Stimulated activated CD8-positive, alpha-beta memory T cell treated with anti-CD3 and anti-CD28 coated beads, Interleukin-4, amount 100 ng/mL, for 24 hours (primary cell): Measurements from ENCODE around the gene GATA5.

ENCODE experiments used
- DNase-seq: peaks from one replicate; pipeline ENCODE4 v3.0.0-alpha.2; 2020; ENCODE audit warnings: low read depth

GATA5 gene

DNA sequence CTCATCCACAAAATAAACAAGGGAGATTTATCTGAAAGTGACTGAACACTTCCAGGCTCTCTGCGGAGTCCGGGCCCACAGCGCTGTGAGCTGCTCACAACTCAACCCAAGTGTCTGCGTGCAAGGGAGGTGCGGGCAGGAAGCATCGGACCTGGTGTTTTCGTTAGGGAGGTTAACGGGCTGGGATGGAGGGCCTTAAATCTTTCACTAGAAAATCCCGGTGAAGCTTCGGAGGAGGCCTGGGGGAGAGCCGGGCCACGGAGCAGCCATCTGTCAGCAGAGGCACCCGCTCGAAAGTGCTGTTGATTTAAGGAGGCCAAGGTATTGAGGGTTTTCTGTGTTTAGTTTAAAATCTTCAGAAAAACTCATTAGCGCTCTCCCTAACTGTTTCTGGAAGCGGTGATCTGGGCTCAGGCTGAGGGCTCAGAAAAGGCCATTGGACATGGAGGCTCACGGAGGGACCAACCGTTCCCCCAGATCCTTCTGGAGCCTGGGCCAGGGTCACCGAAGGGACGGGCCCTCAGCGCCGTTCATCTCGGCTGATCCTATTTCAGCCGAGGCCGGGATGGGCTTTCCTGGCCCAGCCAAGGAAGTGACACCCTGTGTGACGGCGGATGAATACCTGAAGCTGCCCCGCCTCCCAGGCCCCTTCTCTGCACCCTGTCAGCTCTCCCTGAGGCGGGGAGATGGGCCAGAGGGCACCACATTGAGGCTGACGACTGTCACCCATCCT lies 20.7 kb downstream of the GATA5 start:
- DNase-seq = no peak

DNA sequence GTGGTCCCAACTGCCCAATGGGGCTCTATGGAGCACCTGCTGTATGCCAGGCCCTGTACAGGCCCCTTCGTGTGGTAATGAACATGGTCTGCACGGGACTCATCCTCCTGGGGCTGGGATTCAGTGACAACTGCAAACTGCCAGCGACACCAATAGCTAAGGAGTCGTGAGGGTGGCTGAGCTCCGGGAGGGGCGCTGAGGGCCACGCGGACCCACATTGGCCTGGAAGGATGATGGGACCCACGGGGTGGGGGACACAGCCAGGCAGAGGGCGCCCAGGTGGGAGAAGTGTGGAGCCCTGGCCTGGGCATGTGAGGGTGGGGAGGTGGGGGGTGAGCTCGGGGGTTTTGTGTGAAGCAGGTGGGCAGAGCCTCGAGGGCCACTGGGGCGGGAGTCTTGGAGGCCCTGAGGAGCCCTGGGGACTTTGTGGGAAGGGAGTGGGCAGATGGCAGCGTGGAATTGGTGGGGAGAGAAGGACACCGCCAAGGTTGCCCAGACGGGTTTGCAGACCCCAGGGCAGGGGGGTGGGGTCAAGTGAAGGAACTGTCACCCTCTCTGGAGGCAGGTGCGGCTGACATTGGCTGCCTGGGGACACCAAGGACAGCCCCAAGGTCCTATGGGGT lies 22.5 kb downstream of the GATA5 start:
- no peak for DNase-seq

DNA sequence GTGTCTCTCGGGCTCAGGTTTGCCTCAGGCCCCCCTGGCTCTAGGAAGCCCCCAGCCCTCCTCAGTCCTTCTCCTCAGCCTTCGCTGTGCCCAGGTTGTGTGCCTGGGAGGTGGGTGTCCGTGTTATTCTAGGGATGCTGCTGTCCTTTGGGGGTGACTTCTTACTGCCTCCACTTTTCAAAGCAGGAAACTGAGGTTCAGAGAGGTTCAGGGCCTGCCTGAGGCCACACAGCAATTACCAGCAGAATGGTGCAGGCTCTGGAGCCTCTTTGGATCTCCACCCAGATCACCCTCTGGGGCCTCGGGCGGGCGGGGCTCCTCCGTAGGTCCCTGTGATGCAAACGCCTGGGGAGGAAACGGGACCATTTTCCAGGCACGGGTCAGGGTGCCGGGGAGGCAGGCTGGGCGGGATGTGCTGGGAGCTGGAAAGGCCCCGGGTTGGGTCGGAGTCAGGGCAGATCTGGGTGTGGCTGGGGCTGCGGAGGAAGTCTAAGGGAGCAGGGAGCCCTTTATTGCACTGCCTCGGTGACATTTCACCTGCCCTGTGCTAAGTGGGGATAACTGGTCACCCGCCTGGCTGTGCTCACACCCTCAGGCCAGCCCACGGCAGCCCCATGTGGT lies 23.2 kb downstream of the GATA5 start:
- DNase-seq = no peak

DNA sequence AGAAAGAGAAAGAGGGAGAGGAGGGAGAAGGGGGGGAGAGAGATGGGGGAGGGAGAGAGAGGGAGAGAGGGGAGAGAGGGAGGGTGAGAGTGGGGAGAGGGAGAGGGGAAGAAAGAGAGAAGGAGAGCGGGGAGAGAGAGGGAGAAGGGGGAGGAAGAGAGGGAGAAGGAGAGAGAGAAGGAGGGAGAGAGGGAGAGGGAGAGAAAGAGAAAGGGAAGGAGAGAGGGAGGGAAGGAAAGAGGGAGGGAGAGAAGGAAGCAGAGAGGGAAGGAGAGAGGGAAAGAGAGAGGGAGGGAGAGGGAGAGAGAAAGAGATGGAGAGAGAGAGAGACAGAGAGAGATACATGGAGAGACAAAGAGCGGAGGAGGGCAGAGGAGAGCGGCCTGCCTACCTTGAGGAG lies 23.8 kb downstream of the GATA5 start:
- no peak for DNase-seq

DNA sequence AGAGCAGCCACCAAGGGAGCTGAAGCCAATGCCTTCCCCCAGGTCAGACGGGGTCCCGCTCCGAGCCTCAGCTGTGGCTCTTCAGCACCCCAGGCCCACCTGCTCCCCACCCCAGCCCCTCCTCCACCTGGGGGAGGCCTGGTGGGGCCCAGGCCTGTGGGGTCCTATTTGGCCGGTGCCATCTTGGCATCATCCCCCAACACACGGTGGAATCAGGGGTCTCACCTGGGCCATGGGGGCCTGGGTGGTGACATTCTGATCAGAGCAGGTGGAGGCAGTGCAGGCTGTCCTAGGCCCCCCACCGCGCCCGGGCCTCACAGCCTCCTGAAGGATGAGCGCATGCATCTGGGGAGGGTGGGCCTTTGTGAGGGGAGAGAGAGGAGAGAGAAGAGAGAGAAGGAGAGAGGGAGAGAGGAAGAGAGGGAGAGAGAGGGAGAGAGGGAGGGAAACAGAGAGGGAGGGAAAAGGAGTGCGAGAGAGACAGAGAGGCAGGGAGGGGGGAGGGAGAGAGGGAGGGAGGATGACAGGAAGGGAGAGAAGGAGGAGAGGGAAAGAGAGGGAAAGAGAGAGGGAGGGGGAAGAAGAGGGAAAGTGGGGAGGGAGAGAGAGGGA lies 24.5 kb downstream of the GATA5 start:
- DNase-seq = no peak

DNA sequence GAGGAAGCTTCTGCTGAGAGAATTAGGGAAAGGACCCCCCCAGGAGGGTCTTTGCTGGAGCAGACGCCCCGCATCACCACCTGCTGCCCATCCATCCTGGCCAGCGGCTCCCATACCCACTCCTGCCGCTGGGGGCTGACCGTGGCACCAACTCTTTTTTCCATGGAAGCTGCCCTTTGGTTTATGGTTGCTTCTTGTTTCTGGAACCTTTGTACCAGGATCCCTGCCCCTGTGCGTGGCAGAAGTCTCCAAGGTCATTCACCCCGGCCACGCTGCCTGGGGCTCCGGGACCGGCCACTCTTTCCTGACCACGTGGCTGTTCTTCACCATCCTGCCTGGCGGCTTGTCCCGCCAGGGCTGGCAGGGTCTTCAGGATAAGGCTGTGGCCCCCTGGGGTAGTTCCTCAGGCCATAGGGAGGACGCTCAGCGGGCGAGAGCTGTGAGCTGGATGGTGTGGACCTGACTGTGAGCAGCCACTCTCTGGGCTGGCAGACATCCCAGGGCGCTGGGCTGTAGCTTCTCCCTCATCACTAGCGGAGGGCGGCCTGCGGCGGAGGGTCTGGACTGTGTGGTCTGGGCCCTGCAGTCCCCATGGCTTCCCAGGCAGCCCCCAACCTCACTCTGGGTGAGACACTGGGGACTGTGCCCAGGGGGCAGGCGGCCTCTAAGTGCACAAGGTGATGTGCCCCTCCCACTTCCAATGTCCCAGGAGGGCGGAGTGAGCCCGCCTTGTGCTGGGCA lies 25.7 kb downstream of the GATA5 start:
- DNase-seq = no peak

DNA sequence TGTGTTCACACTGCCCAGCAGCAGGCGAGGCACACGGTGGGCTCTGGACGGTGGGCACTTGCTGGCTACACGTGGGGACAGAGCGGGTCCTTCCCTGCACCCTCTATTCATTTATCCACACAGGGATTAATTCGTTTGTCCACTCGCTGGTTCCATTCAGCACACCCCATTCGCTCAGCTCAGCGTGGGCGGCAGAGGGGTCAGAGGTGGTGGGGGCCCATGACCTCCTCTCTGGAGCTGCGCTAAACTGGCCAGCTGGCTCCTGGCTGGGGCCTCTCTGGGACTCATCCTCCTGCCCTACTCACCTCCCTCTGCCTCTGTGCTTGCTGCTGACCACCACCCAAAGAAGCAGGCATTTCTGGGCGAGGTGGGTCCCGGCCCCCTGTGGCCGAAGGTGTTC lies 27.0 kb downstream of the GATA5 start:
- no peak for DNase-seq

DNA sequence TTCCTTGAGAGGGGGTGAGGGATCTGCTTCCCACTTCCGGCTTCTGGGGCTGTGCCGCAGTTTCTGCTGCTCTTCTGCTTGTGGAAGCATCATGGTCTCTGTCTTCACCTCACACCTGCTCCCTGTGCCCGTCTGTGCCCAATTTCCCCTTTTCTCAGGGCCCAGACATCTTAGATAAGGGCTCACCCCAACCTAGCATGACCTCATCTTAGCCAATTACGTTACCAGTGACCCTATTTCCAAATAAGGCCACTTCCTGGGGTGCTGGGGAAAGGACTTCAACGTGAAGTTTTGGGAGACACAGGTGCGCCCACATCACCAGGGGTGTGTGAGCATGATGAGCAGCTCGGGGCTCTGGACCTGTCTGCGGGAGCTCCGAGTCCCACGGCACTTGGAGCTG lies 27.8 kb downstream of the GATA5 start:
- DNase-seq = no peak

DNA sequence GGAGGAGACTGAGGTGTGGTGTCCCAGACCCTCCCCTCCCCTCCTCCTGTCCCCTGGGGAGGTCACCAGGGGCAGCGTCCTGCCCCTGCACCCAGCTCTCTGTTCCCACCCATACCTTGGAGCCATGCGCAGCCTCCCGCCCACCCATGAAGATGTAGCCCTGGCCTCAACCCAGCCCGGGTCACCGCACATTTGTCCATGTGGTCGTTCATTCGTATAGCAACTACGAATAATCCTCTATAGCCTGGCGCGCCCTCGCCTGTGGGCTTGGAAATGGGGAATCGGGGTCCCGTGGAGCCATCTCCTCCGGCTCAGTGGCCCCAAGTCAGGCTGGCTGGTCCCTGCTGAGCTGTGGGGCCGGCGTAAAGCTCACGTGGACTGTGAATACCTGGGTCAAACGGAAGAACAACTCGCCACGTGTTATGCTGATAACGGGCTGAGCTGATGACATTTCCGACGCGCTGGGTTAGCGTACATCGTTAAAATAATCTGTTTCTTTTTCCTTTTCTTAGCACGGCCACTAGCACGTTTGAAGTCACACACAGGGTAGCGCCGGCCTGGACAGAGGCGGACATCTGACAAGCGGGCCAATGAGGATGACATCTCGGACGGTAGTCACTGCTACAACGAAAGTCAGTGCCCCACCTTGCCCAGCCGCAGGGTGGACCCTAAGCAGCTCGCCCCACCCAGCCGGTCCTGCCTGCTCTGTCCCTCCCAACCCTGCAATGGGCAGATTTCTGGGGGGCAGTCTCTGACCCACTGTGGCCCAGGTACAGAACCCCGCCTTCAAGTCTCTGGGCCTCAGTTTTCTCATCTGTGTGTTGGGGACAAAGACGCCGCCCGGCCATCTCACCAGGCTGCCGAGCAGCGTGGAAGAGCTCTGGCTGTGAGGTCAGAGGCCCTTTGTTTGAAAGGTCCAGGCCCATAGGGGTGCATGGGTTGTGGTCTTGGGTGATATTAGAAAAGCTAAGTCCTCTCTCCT lies 28.6 kb downstream of the GATA5 start:
- no peak for DNase-seq

DNA sequence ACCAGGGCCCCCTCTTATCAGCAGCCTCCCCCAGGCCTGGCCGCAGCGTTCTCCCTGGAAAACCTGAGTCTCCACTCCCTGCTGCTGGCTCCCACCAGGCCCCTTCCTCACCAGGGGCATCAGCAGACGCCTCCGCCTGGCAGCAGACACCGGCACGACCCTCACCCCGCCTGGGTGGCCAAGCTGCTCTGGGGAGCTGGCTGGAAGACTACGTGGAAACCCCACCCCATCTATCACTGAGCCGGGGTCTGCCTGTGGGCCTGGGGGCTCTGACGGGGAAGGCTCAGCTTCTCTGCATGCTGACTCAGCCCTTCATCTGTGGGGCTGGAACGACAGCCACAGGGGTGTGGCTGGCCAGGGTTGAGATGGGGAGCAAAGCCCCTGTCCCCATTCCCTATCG lies 29.3 kb downstream of the GATA5 start:
- DNase-seq = no peak

DNA sequence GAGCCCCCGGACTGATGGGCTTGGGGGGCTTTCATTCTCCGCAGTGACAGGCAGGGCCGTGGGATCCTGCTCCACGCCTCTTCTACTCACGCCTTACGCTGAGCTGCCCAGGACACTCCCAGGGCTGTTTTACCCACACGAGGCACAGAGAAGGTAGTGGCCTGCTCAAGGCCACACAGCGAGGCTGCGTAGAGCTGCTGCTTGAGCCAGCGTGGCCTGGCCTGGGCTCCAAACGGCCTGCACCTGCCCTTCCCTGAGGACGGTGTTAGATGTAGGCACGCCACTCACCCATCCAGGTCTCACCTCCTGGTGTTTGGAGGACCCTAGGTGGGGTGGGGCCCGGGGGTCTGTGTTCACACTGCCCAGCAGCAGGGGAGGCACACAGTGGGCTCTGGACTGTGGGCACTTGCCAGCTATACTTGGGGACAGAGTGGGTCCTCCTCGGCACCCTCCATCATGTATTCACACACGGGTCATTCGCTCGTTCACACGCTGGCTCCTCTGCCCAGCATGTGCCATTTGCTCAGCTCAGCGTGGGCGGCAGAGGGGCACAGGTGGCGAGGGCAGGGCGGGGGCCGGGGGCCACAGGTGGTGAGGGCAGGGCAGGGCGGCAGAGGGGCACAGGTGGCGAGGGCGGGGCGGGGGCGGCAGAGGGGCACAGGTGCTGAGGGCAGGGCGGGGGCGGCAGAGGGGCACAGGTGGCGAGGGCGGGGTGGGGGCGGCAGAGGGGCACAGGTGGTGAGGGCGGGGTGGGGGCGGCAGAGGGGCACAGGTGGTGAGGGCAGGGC lies 30.0 kb downstream of the GATA5 start:
- no peak for DNase-seq

DNA sequence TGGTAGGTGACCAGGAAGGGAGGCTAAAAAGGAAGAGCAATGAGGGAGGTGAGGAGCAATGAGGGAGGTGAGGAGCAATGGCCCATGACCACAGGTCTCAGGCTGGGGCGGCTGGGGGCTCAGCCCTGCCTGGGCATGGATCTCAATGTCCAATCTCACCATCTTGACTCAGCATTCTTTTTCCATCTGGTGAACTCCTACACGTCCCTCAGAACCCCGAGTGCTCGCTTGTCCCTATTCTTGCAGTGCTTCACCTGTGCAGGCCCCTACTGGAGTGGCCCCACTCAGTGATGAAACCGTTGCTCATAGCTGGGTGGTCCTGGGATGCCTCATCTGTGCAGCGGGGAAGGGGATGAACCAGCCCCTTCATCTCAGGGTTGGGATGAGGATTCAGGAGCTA lies 31.5 kb downstream of the GATA5 start:
- no peak for DNase-seq

DNA sequence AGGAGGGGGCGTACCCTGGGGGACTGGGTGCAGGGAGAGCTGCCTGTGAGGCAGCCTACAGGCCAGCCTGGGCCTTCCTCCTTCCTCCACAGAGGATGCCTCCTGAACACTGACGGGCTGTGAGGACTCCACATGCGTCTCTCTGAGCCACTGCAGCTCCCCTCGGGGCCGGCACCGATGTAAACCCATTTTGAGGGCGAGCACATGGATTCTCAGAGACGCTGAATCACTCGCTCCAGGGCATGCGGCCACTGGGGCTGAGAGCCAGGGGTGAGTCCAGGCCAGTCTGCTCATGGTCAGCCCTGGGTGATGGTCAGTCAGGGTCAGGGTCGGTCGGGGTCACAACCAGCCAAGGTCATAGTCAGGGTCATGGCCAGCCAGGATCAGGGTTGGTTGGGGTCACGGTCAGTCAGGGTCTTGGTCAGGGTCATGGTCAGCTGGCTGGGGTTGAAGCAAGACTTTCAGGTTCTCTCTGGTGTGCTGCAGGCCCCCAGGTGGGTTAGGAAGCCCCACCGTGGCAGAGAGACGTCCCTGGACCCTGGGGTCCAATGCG lies 33.7 kb downstream of the GATA5 start:
- no peak for DNase-seq

DNA sequence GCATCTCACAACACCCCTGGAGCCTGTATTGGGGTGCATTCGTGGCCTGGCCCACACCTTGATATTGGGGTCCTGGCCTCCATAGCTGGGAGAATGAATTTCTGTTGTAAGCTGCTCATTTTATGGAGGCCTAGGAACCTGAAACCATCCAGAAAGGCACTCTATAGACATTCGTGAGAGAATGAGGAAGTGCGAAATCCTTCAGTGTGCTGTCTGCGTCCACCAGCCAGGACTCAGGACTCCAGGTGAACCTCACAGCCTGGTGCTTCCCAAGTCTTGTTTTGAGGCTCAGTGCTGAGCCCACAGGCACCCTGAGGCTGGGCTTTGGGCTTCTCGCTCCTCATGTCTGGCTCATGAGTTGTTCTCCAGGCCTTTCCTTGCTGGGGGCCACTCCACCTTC lies 36.6 kb downstream of the GATA5 start:
- DNase-seq = no peak

DNA sequence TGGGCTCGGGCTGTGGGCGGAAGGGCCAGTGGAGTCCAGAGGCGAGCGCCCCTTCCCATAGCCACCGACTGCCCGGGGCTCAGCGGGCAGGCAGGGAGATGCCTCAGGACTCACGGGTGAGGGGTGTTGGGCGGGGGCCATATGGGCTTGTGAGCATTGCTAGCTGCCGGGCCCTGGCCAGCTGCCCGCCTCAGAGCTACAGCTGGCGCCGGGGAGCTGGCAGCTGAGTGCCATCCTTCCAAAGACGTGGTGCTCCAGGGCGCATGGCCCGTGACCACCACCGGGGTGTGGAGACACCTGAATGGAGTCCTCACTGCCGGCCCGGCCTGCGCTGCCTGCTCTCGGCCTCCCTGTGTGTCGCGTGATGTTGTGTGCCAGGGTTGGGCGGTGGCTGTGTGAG lies 37.9 kb downstream of the GATA5 start:
- DNase-seq = no peak

DNA sequence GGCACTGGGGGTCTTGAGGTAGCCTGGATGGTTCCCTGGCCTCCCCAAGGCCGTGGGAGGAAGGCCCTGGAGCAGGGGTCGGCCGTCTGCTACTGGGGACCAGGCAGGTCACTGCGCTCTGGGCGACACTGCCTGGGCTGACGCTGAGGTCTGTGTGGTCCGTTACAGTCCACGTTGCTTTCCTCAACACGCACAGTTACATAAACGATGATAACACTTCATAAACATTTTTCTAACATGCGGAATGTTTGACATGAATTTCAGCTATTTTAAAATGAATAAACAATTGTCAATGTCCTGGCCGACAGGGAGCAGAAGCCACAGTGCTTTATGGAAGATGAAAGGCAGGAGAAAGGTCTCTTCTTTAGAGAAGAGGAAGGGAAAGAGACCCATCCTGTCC lies 38.3 kb downstream of the GATA5 start:
- no peak for DNase-seq

DNA sequence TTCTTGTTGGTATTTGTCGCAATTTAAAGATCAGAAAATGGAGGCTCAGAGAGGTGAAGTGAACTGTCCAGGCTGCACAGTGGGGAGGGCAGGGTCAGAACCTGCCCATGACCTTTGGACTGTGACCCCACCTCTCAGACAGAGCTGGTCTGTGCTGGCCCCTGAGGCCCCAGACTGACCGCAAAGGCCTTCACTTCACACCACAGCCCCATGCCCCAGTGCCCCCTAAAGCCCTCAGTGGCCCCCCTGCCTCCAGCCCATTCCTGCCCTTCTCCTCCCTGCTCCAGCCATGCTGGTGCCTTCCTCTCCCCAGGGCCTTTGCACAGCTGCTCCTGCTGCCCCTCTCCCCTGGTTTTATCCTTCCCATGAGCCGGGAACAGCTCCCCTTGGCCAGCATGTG lies 39.1 kb downstream of the GATA5 start:
- DNase-seq = no peak

DNA sequence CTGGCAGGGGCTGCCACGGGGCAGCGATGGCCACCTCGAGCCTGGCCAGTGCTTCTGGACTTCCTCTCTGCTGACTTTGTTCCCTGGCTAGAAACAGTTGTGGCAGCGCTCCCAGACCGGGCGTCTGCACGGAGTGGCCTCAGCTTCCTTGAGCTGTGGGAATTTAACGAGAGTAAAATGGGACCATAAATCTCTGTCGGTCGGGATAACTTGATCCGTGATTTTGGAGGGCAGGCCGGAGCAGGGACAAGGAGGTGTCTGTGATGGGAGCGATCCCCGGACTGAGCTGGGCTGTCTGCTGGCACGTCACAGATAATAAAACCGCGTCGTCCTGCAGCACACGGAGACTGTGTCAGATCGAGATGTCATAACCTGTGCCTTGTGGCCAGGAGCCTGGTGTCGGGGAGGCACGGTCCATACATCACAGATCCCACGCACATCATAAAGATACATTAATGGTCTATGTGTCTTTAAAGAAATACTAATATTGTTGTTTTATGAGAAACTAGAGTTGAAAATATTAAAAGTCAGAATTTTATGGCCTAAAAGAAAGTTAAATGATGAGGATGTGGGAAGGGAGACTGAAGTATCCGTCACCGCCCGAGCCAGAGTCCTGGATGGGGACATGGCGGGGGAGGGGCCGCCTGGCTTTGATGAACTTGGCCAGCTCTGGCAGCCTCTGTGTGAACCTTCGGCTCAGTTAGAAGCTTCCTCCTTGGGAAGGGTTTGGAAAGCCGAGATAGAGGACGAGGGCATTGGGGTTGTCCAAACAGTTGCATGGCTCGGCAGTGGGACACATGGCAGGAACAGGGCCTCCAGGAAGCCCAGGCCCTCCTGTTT lies 41.9 kb downstream of the GATA5 start:
- DNase-seq = no peak

DNA sequence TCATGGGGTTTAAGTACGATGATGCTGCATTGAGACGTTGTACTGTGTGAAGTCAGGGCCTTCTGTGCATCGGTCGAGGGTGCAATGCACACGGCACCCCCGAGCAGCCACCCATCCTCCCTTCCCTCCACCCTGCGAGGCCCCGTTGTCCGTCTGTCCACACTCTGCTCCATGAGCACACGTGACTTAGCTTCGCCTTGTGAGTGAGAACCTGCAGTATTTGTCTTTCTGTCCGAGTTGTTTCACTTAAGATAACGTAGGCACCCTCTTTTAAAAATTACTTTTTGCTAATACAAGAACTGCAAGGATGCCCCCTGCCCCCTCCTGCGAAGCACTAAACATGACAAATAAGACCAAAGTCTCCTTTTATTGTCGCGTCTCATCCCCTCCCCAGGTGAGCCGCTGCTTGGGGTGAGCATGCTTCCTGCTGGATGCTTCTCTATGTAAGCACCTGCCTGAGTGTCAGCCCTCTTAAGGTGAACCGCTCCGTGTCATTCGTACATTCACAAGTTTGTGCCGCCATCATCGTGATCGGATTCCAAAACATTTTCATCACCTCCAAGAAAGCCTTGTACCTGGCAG lies 44.8 kb downstream of the GATA5 start:
- no peak for DNase-seq
